ENCODE measurements around the gene TMEM50A. TPM values are rescaled to one million over a fixed set of nuclear protein-coding genes. Genes with fewer than 3 reads are reported as not detected.

TMEM50A gene
- total and polyA plus RNA-seq, 9 of the 15 experiments (the other 6 are each of a cell fraction or from before 2014, with no cell fraction given) = 43.7 to 195 (median 137) TPM

DNA sequence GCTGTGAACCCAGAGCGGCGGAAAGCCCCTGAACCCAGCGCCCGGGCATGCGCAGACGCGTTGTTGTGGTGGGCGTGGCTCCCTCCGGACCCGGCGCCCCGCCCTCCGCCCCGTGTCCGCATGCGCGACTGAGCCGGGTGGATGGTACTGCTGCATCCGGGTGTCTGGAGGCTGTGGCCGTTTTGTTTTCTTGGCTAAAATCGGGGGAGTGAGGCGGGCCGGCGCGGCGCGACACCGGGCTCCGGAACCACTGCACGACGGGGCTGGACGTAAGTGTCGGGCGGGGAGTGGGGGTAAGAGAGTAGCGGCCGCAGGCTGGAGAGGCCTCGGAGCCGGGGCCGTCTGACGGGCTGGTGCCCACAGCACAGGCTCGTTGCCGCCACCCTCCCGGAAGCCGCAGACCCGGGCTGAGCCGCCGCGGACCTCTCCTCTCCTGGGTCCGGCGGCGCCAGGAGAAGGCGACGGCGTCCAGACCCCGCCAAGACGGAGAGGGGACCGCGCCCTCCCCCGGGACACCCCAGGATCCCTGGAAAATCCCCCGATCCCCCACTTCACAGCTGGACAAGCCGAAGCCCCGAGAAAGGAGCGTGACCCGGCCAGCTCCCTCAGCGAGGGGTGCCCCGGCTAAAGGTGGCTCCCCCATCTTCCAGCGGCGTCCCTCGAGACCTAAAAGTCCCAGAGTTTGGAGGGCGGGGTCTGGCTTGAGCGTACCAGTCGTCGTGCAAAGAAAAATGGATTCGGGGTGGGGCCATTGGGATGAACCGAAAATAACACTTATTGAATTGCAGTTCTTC is at the start of gene TMEM50A (continued):
- TF ChIP-seq, protein P1, sequence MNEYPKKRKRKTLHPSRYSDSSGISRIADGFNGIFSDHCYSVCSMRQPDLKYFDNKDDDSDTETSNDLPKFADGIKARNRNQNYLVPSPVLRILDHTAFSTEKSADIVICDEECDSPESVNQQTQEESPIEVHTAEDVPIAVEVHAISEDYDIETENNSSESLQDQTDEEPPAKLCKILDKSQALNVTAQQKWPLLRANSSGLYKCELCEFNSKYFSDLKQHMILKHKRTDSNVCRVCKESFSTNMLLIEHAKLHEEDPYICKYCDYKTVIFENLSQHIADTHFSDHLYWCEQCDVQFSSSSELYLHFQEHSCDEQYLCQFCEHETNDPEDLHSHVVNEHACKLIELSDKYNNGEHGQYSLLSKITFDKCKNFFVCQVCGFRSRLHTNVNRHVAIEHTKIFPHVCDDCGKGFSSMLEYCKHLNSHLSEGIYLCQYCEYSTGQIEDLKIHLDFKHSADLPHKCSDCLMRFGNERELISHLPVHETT (CRISPR knock-in tag; conservative IDR thresholded peaks at IDR 0.05 in 1 of 2, IDR thresholded peaks at IDR 0.05 in 1 of 2) = peak in 1 of 2 experiments; percentile 81; a peak in 2 of 4 replicates
- no peak for TF ChIP-seq PTTG1 (tag; IDR thresholded peaks at IDR 0.05; ENCODE audit: low read depth)
- no peak for TF ChIP-seq ZNF586 (CRISPR knock-in tag; conservative IDR thresholded peaks at IDR 0.05)
- TF ChIP-seq, protein P2, sequence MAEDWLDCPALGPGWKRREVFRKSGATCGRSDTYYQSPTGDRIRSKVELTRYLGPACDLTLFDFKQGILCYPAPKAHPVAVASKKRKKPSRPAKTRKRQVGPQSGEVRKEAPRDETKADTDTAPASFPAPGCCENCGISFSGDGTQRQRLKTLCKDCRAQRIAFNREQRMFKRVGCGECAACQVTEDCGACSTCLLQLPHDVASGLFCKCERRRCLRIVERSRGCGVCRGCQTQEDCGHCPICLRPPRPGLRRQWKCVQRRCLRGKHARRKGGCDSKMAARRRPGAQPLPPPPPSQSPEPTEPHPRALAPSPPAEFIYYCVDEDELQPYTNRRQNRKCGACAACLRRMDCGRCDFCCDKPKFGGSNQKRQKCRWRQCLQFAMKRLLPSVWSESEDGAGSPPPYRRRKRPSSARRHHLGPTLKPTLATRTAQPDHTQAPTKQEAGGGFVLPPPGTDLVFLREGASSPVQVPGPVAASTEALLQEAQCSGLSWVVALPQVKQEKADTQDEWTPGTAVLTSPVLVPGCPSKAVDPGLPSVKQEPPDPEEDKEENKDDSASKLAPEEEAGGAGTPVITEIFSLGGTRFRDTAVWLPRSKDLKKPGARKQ (CRISPR knock-in tag; IDR thresholded peaks at IDR 0.05) = no peak
- no peak for TF ChIP-seq HMGN3 (IDR thresholded peaks at IDR 0.05; ENCODE audit: borderline replicate concordance, extremely low read depth, insufficient read length, low read depth, low read length)
- no peak; the same call in 1 of the 2 replicates for TF ChIP-seq NR4A1 (CRISPR knock-in tag; IDR thresholded peaks at IDR 0.05)
- no peak for TF ChIP-seq NR4A1 (tag; IDR thresholded peaks at IDR 0.05)
- TF ChIP-seq ZFP30 (CRISPR knock-in tag; IDR thresholded peaks at IDR 0.05; ENCODE audit: borderline replicate concordance) = no peak
- no peak for TF ChIP-seq BRF1 (IDR thresholded peaks at IDR 0.05; ENCODE audit: borderline replicate concordance, extremely low read depth, insufficient read length)
- no peak for TF ChIP-seq ZNF217 (CRISPR knock-in tag; IDR thresholded peaks at IDR 0.05)
- no peak for TF ChIP-seq ZEB2 (IDR thresholded peaks at IDR 0.05)
- no peak for TF ChIP-seq ZNF445 (CRISPR knock-in tag; IDR thresholded peaks at IDR 0.05; ENCODE audit: low read depth)
- TF ChIP-seq CREB5 (CRISPR knock-in tag; IDR thresholded peaks at IDR 0.05) = no peak
- TF ChIP-seq ZNF668 (CRISPR knock-in tag; IDR thresholded peaks at IDR 0.05) = no peak
- TF ChIP-seq POU5F1 (IDR thresholded peaks at IDR 0.05; ENCODE audit: borderline replicate concordance, low read depth, low read length, partially characterized antibody) = no peak
- 0 out of 2 replicates have a peak, but pooled peaks have one; percentile 20 for TF ChIP-seq SIN3B (IDR thresholded peaks at IDR 0.05; ENCODE audit: low read depth)
- no peak for TF ChIP-seq GTF3C2 (IDR thresholded peaks at IDR 0.05; ENCODE audit: borderline replicate concordance, extremely low read depth, insufficient read length)
- TF ChIP-seq HCFC1 (IDR thresholded peaks at IDR 0.05; ENCODE audit: low read depth, low read length) = peak; percentile 9; the same call in 1 of the 2 replicates
- TF ChIP-seq HDAC1 (IDR thresholded peaks at IDR 0.05) = peak in 1 of 2 experiments; percentile 78; a peak in 2 of 4 replicates
- no peak for TF ChIP-seq ZNF282 (CRISPR knock-in tag; IDR thresholded peaks at IDR 0.05)
